NCI-H1417 (cell line): ENCODE measurements around the gene LRRK1.

Experiments
- DNase-seq, 3 experiments: peaks; one replicate each; lab custom pipeline; 2025; lab: John Stamatoyannopoulos, UW

The LRRK1 gene

GRCh38 chr15:101043011-101043410, 123.9 kb downstream of the LRRK1 start:
- no peak for DNase-seq

- DNase-seq = no peak
Observed at GRCh38 chr15:101043911-101044624, 124.9 kb downstream of the LRRK1 start.

GRCh38 chr15:101044625-101045235, 125.6 kb downstream of the LRRK1 start:
- no peak for DNase-seq

- no peak for DNase-seq
Observed at GRCh38 chr15:101045236-101045646, 126.1 kb downstream of the LRRK1 start.

- DNase-seq = no peak
Observed at GRCh38 chr15:101045835-101046691, 126.9 kb downstream of the LRRK1 start.

- DNase-seq = no peak
Observed at GRCh38 chr15:101046826-101047225, 127.7 kb downstream of the LRRK1 start.

- DNase-seq = no peak
Observed at GRCh38 chr15:101047301-101047781, 128.2 kb downstream of the LRRK1 start.

- DNase-seq = no peak
Observed at GRCh38 chr15:101048176-101048575, 129.0 kb downstream of the LRRK1 start.

- DNase-seq = peak in 2 of 3 experiments; percentile 37 to 61
Observed at GRCh38 chr15:101048581-101049030, 129.4 kb downstream of the LRRK1 start.

GRCh38 chr15:101049282-101049681, 130.1 kb downstream of the LRRK1 start:
- DNase-seq = no peak

- no peak for DNase-seq
Observed at GRCh38 chr15:101049856-101050622, 130.9 kb downstream of the LRRK1 start.

- no peak for DNase-seq
Observed at GRCh38 chr15:101050623-101051290, 131.6 kb downstream of the LRRK1 start.

- no peak for DNase-seq
Observed at GRCh38 chr15:101051291-101052030, 132.3 kb downstream of the LRRK1 start.

GRCh38 chr15:101052031-101052620, 133.0 kb downstream of the LRRK1 start:
- DNase-seq = no peak

- no peak for DNase-seq
Observed at GRCh38 chr15:101052681-101053121, 133.5 kb downstream of the LRRK1 start.

GRCh38 chr15:101053261-101053660, 134.1 kb downstream of the LRRK1 start:
- no peak for DNase-seq

- DNase-seq = no peak
Observed at GRCh38 chr15:101054116-101054515, 135.0 kb downstream of the LRRK1 start.

- DNase-seq = no peak
Observed at GRCh38 chr15:101054991-101055390, 135.8 kb downstream of the LRRK1 start.

GRCh38 chr15:101055411-101055810, 136.3 kb downstream of the LRRK1 start:
- DNase-seq = no peak
